Lower leg skin (tissue), 3 donors: ENCODE data around the gene SPRR1A.

ENCODE experiments used
- CTCF ChIP-seq, 3 donors: fragments of 450-650 bp; IDR thresholded peaks; one replicate each; pipeline ENCODE4 v1.5.1; 2016; ENCODE audit warnings: antibody characterized with exemption in 3 of 3, mild to moderate bottlenecking in 3 of 3, moderate library complexity in 2 of 3
- POLR2A ChIP-seq, 2 donors: fragments of 450-650 bp; IDR thresholded peaks; one replicate each; pipeline ENCODE4 v1.6.1; 2016 to 2017; ENCODE audit warnings: antibody characterized with exemption in 2 of 2, mild to moderate bottlenecking in 1 of 2, moderate library complexity in 1 of 2

DNA sequence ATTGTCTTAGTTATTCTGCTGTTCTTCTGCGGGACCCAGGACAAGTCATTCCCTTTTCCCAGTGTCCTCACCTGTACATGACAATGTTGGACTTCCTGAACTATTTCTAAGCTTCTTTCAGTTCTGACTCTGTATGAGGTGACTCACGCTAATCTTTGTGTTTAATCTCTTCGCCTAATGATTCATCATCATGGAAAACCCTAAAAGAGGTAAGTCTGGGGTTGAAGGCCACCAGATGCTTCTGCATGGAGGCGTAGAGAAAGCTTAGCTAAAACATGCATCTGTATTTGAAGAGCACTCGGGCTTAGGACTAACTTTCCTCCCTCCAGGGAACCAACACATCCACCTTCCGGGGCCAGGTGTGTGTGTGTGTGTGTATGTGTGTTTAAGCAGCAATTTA, 29.4 kb upstream of the SPRR1A start:
- TF ChIP-seq CTCF (IDR thresholded peaks at IDR 0.05) (no peak), POLR2A (IDR thresholded peaks at IDR 0.05) (no peak)
